Activated CD8-positive, alpha-beta T cell treated with anti-CD3 and anti-CD28 coated beads for 36 hours (primary cell): ENCODE results near the gene WBP1. TPM values are rescaled to one million over a fixed set of nuclear protein-coding genes. Genes with fewer than 3 reads are reported as not detected.

Source experiments
- ATAC-seq: fragments of 200-7000 bp; cut with Tn5 transposase; one replicate; pipeline ENCODE4 v1.10.0; 2021; ENCODE audit warnings: mild to moderate bottlenecking, moderate library complexity
- CTCF ChIA-PET: fragments of 350-600 bp; sonication (Branson Sonifier 250); formaldehyde crosslinking; loops from one replicate; lab custom pipeline; 2021; ENCODE audit warnings: antibody characterized with exemption; lab: Charles Lee
- POLR2A ChIA-PET: fragments of 350-600 bp; sonication (Branson Sonifier 250); formaldehyde crosslinking; loops from one replicate; lab custom pipeline; 2021; ENCODE audit warnings: antibody characterized with exemption; lab: Charles Lee
- DNase-seq: peaks from one replicate; pipeline ENCODE4 v3.0.0-alpha.2; 2020
- H3K27ac Mint-ChIP-seq: one replicate; pipeline ENCODE4 v1.8.0; 2021; ENCODE audit warnings: mild to moderate bottlenecking, mixed read lengths
- H3K27me3 Mint-ChIP-seq: one replicate; pipeline ENCODE4 v1.8.0; 2021; ENCODE audit warnings: mixed read lengths
- H3K36me3 Mint-ChIP-seq: one replicate; pipeline ENCODE4 v1.8.0; 2021; ENCODE audit warnings: low read depth, mixed read lengths
- H3K4me1 Mint-ChIP-seq: one replicate; pipeline ENCODE4 v1.8.0; 2021; ENCODE audit warnings: low read depth, mixed read lengths
- H3K4me3 Mint-ChIP-seq: one replicate; pipeline ENCODE4 v1.8.0; 2021; ENCODE audit warnings: mild to moderate bottlenecking, moderate library complexity, mixed read lengths
- H3K9me3 Mint-ChIP-seq: one replicate; pipeline ENCODE4 v1.8.0; 2021; ENCODE audit warnings: mixed read lengths
- CTCF ChIP-seq: fragments of 200-600 bp; IDR thresholded peaks from one replicate; pipeline ENCODE4 v1.8.0; 2022; ENCODE audit warnings: antibody characterized with exemption, mild to moderate bottlenecking
- intact Hi-C: fragments of 100-400 bp; cut with micrococcal nuclease; formaldehyde crosslinking; loops from one replicate; pipeline ENCODE4 v1.10.0; 2022
- total RNA-seq, 2 experiments: library from RNA; stranded (reverse); gene quantifications; one replicate each; pipeline ENCODE4 v1.2.3, GENCODE V29; 2021

The WBP1 gene
- total RNA-seq, 2 experiments from 2014 or later: 20.3 to 23.0 TPM

DNA sequence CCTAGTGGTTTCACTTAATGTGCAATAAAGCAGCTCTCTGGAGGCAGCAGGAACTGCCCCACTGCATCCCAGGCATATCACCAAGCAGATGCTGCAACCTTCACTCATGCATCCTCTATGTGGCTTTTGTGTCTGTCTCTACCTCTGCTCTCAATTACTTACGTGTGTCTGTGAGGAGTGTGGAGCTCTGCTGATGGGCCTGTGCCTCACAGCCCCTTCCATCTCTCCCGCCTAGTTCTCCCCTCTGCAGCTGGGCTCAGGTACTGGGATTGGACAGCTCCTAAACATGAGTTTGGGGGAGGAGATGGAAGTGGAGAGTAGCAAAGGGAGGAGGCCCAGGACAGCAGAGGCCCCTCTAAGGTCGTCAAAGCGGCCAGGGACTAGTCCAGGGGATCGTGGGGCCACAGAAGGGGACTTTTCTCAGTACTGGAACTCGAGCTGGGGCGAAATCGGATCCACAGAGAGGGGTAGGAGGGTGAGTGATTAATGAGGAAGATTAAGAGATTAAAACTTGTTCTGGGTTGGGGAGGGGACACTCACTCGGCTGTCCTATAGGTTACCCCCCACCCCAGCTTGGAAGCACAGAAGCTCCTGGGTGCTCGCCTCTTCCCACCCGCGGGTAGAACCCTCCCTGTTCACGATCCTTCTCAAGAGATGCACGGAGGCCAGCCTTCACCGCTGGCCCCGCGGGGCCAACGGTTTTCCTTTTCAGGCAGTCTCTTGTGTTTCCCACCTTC is 43.3 kb downstream of the WBP1 start:
- Mint-ChIP-seq H3K27ac (no peak overlapping the region), H3K4me3 (peak overlapping the region; percentile 19), H3K4me1 (peaks cover 44% of the 10 kb centered on the region), H3K27me3 (peaks cover 60% of the 10 kb centered on the region), H3K9me3 (no peaks in the 10 kb centered on the region), H3K36me3 (peaks cover 27% of the 10 kb centered on the region)
- intact Hi-C loops: no loop called here
- ATAC-seq (no peak), DNase-seq (no peak)
- ChIA-PET CTCF (interaction anchor here (0.6 to 2.0 kb wide), 4 partner anchors 12 to 84 kb away, joined by 3 to 9 read pairs (median 4); partner anchors contain the start of genes CCDC142, TLX2 and TTC31), POLR2A (interaction anchor here (0.6 to 5.2 kb wide), 11 partner anchors 8 to 42 kb away, joined by 3 to 23 read pairs (median 4); partner anchors contain the start of genes AUP1, CCDC142, MRPL53 and TLX2)
- no peak for TF ChIP-seq CTCF

- intact Hi-C loops: no loop called here
- Mint-ChIP-seq H3K9me3 (no peaks in the 10 kb centered on the region), H3K27me3 (peaks cover 60% of the 10 kb centered on the region), H3K4me1 (peaks cover 47% of the 10 kb centered on the region), H3K27ac (no peak overlapping the region), H3K4me3 (peak overlapping the region; percentile 68), H3K36me3 (peaks cover 31% of the 10 kb centered on the region)
- DNase-seq: no peak
- CTCF ChIA-PET: no interaction called here
- no peak for ATAC-seq
- TF ChIP-seq CTCF: no peak
- POLR2A ChIA-PET: interaction anchor here (1.1 to 2.4 kb wide), 3 partner anchors 12 to 19 kb away, joined by 3 to 8 read pairs (median 4); partner anchors contain the start of genes CCDC142 and TTC31
These were observed 44.0 kb downstream of the WBP1 start for GRCh38 chr2:74502147-74502719.

DNA sequence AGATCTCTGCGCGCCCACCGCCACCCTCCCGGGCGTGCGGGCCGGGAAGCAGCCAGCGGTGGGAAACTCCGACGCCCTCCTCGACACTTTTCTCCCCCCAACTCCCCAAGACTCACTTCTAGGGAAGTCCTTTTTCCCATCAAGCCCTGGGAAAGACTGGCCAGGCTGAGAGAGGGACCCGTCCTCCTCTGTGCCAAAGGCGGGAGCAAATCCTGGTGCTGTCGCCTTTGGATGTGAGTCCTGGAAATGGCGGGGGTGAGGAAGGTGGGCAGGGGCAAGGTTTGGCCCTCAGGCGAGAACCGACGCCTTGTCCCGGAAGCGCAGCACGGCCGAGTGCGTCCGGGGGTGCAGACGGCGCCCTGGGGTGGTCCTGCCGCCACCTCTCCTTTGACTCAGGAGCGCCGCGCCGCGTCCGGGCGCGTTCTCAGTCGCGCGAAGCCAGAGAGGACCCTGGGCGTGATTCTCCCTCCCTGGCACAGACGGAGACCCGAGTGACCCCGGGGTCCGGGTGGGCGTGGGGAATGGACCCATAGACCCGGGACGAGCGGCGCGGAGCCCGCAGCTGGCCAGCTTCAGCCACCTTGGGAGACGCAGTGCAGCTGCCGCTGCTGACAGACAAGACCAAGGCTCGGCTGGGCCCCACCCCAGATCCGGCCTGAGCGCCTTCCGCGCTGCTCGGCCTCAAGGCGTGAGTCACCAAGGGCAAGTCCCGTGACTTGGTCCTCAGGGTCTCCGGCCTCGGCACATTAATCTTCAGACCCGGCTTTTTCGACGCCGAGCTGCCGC is 44.7 kb downstream of the WBP1 start:
- ChIA-PET CTCF (interaction anchor here (0.9 to 2.1 kb wide), 8 partner anchors 20 to 82 kb away, joined by 3 to 16 read pairs (median 4); partner anchors contain the start of genes CCDC142, DQX1 and TTC31), POLR2A (interaction anchor here (0.6 to 2.4 kb wide), 6 partner anchors 14 to 111 kb away, joined by 3 to 8 read pairs (median 4); partner anchors contain the start of genes AUP1, CCDC142, HTRA2 and TTC31)
- ATAC-seq: peak; percentile 22
- Mint-ChIP-seq H3K4me1 (peaks cover 47% of the 10 kb centered on the region), H3K27me3 (peaks cover 58% of the 10 kb centered on the region), H3K27ac (no peak overlapping the region), H3K36me3 (peaks cover 33% of the 10 kb centered on the region), H3K4me3 (peak overlapping the region; percentile 68), H3K9me3 (no peaks in the 10 kb centered on the region)
- TF ChIP-seq CTCF: peak; percentile 43
- intact Hi-C loops: no loop called here
- peak; percentile 73 for DNase-seq

DNA sequence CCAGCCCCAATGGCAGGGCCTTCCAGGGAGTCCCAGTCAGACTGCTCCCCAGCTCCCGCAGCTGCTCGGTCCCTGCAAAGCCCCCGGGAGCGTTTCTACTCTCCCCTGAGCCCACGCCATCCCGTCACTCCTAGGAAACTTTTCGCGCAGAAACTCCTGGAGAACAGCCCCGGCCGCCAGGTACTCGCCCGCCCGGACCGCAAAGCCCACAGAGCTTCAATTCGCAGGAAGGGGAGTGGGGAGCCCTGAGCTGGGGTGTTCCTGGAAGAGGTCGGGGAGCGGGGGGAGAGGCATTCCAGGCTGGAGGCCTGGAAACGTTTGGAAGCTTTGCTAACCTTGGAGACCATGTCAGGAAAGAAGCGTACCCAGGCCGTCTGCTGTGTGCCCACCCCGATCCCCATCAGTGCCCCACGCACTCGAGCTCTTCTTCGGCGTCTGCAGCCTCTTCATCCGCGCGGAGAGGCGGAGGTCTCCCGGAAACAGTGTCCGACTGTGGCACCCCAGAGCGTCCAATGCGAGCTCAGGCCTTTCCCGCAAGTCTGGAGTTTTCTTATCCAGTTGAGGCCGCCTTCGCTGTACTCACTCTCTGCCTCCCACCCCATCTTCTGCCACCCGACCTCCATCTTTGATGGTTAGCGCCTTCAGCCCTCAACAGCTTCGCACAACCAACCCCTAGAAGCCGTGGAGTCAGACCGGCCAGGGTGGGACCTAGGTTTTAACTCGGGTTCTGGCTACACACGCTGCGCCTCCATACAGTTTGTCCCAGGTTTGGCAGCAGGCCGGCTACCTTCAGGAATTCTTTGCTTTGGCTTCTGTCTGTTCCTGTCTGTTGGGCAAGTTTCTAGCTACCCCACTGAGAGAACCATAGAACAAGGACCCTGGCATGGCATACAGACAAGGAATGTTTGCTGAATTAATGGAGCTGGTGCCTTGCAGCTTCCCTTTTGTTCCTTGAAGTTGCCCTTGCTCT is 45.6 kb downstream of the WBP1 start:
- Mint-ChIP-seq H3K27ac (no peak overlapping the region), H3K27me3 (peaks cover 54% of the 10 kb centered on the region), H3K4me1 (peaks cover 48% of the 10 kb centered on the region), H3K36me3 (peaks cover 33% of the 10 kb centered on the region), H3K4me3 (peak overlapping the region; percentile 68), H3K9me3 (no peaks in the 10 kb centered on the region)
- no peak for ATAC-seq
- CTCF ChIA-PET: interaction anchor here (0.9 to 2.1 kb wide), 11 partner anchors 21 to 112 kb away, joined by 3 to 16 read pairs (median 4); partner anchors contain the start of genes CCDC142, DQX1, TTC31 and WBP1
- no peak for DNase-seq
- intact Hi-C loops: no loop called here
- no peak for TF ChIP-seq CTCF
- POLR2A ChIA-PET: interaction anchor here (0.6 to 2.4 kb wide), 6 partner anchors 13 to 112 kb away, joined by 3 to 8 read pairs (median 4); partner anchors contain the start of genes AUP1, CCDC142, HTRA2 and TTC31
